HepG2 (cell line): ENCODE data around the gene GMEB2. TPM values are rescaled to one million over a fixed set of nuclear protein-coding genes. Genes with fewer than 3 reads are reported as not detected.

ENCODE experiments used
- IRF9 ChIP-seq: sonication (generic); formaldehyde crosslinking; IDR thresholded peaks from 2 replicates; pipeline ENCODE4 v1.8.0; 2022; ENCODE audit warnings: missing genetic modification reagents, mild to moderate bottlenecking, borderline replicate concordance
- KDM2A ChIP-seq: sonication (generic); formaldehyde crosslinking; IDR thresholded peaks from 2 replicates; pipeline ENCODE4 v1.4.0; 2020; ENCODE audit warnings: low read depth, missing genetic modification reagents, borderline replicate concordance
- TBX2 ChIP-seq: sonication (generic); formaldehyde crosslinking; IDR thresholded peaks from 2 replicates; pipeline ENCODE4 v1.5.0; 2020; ENCODE audit warnings: missing genetic modification reagents, mild to moderate bottlenecking, borderline replicate concordance
- YEATS2 ChIP-seq: sonication (generic); formaldehyde crosslinking; IDR thresholded peaks from 2 replicates; pipeline ENCODE4 v1.4.0; 2020; ENCODE audit warnings: missing genetic modification reagents, borderline replicate concordance
- ZBTB38 ChIP-seq: sonication (generic); formaldehyde crosslinking; IDR thresholded peaks from 2 replicates; pipeline ENCODE4 v1.5.1; 2020; ENCODE audit warnings: mild to moderate bottlenecking, missing genetic modification reagents
- ZFP91 ChIP-seq: sonication (generic); formaldehyde crosslinking; IDR thresholded peaks from 2 replicates; pipeline ENCODE4 v1.9.0; 2022; ENCODE audit warnings: missing genetic modification reagents, mild to moderate bottlenecking, borderline replicate concordance
- ZNF318 ChIP-seq: sonication (generic); formaldehyde crosslinking; IDR thresholded peaks from 2 replicates; pipeline ENCODE4 v1.4.0; 2020; ENCODE audit warnings: mild to moderate bottlenecking, missing genetic modification reagents
- ZNF331 ChIP-seq: sonication (generic); formaldehyde crosslinking; IDR thresholded peaks from 2 replicates; pipeline ENCODE4 v1.4.0; 2020; ENCODE audit warnings: missing genetic modification reagents
- ZNF746 ChIP-seq: sonication (generic); formaldehyde crosslinking; IDR thresholded peaks from 2 replicates; pipeline ENCODE4 v1.8.0; 2022; ENCODE audit warnings: mild to moderate bottlenecking, missing genetic modification reagents
- polyA plus RNA-seq, 8 experiments: library from polyadenylated mRNA; depleted of rRNA in 3 of 8; stranded (reverse) in 7 of 8; unstranded in 1 of 8; fragments of >200 nt; fragmentation: Illumina TruSeq in 4 of 8; extraction: Trizol in 4 of 8; gene quantifications; 2 replicates each; pipeline versions ENCODE4 v1.2.1 to v1.2.3, GENCODE V29; 2011 to 2016; ENCODE audit warnings: low read depth in 4 of 8, missing spikeins in 1 of 8, mixed read lengths in 1 of 8; ENCODE audit not compliant: insufficient read depth in 1 of 8
- total RNA-seq, 5 experiments: library from RNA; depleted of rRNA; stranded (reverse); fragments of >200 nt; fragmentation: Illumina TruSeq; extraction: Trizol; gene quantifications; 2 replicates each; pipeline ENCODE4 v1.2.3, GENCODE V29; 2016; ENCODE audit warnings: low read depth in 1 of 5

The GMEB2 gene
- total and polyA plus RNA-seq, 2 of the 13 experiments (the other 11 are each of a cell fraction or from before 2014, with no cell fraction given), result 10.6 to 12.4 TPM

- TF ChIP-seq ZFP91 (CRISPR knock-in tag), result 0 out of 2 replicates have a peak, but pooled peaks have one; percentile 57
- peak; percentile 24; the same call in 1 of the 2 replicates for TF ChIP-seq YEATS2 (CRISPR knock-in tag)
- TF ChIP-seq ZNF746 (CRISPR knock-in tag), result peak; percentile 25; the same call in 1 of the 2 replicates
- TF ChIP-seq IRF9, result 0 out of 2 replicates have a peak, but pooled peaks have one; percentile 35
- TF ChIP-seq TBX2 (CRISPR knock-in tag), result no peak
- TF ChIP-seq ZBTB38 (CRISPR knock-in tag), result peak; percentile 53; the same call in 1 of the 2 replicates
- no peak for TF ChIP-seq ZNF331 (CRISPR knock-in tag)
- TF ChIP-seq KDM2A (CRISPR knock-in tag), result peak; percentile 64; the same call in 1 of the 2 replicates
- TF ChIP-seq ZNF318 (CRISPR knock-in tag), result peak; percentile 86; the same call in 1 of the 2 replicates
These were observed 46.0 kb downstream of the GMEB2 start (continued) for GRCh38 chr20:63580796-63581461.
